OCI-LY7 (cell line): Measurements from ENCODE around the gene PPM1H. TPM values are rescaled to one million over a fixed set of nuclear protein-coding genes. Genes with fewer than 3 reads are reported as not detected.

ENCODE experiments used
- BruUV-seq: library from RNA; stranded (reverse); fragments of 400-500 nt; replicated peaks from 2 replicates; lab custom pipeline; 2021; lab: Mats Ljungman, UMichigan
- CTCF ChIA-PET: fragments of 300-600 bp; sonication (Branson Sonifier 250); formaldehyde crosslinking; loops from one replicate; lab custom pipeline; 2022; ENCODE audit warnings: antibody characterized with exemption; ENCODE audit not compliant: unreplicated experiment; lab: Charles Lee
- POLR2A ChIA-PET: fragments of 300-600 bp; sonication (Branson Sonifier 250); formaldehyde crosslinking; loops from one replicate; lab custom pipeline; 2022; ENCODE audit warnings: antibody characterized with exemption; lab: Charles Lee
- DNase-seq: peaks from one replicate; pipeline ENCODE4 v3.0.0-alpha.2; 2015; ENCODE audit warnings: low spot score
- H2AFZ ChIP-seq: fragments of 200-600 bp; sonication (generic), shearing (Covaris generic); 2 replicates; pipeline ENCODE4 v1.6.1; 2014; ENCODE audit warnings: mild to moderate bottlenecking, antibody characterized with exemption, low read length, moderate library complexity
- H3K27ac ChIP-seq: fragments of 200-600 bp; sonication (generic); 2 replicates; pipeline ENCODE4 v1.5.1; 2014; ENCODE audit warnings: mixed run types, low read depth, mild to moderate bottlenecking, moderate library complexity, low read length, inconsistent platforms; ENCODE audit not compliant: poor library complexity, severe bottlenecking
- H3K36me3 ChIP-seq: fragments of 200-600 bp; sonication (generic); 2 replicates; pipeline ENCODE4 v1.6.1; 2014; ENCODE audit warnings: mild to moderate bottlenecking, antibody characterized with exemption, low read length, moderate library complexity, mixed read lengths; ENCODE audit not compliant: insufficient read depth
- H3K4me1 ChIP-seq: fragments of 200-600 bp; sonication (generic); 2 replicates; pipeline ENCODE4 v1.5.1; 2014; ENCODE audit warnings: mild to moderate bottlenecking, low read length; ENCODE audit not compliant: insufficient read depth, poor library complexity, severe bottlenecking
- H3K4me2 ChIP-seq: fragments of 200-600 bp; sonication (generic); 2 replicates; pipeline ENCODE4 v1.6.1; 2014; ENCODE audit warnings: mild to moderate bottlenecking, low read length
- H3K4me3 ChIP-seq: fragments of 200-600 bp; sonication (generic); 2 replicates; pipeline ENCODE4 v1.5.1; 2014; ENCODE audit warnings: mild to moderate bottlenecking, low read depth, low read length; ENCODE audit not compliant: poor library complexity, severe bottlenecking
- H3K79me2 ChIP-seq: fragments of 200-600 bp; sonication (generic); 2 replicates; pipeline ENCODE4 v1.6.1; 2016; ENCODE audit warnings: low read depth, mild to moderate bottlenecking, low read length, moderate library complexity, mixed read lengths; ENCODE audit not compliant: insufficient read depth
- H3K9me2 ChIP-seq: fragments of 200-600 bp; sonication (generic); 2 replicates; pipeline ENCODE4 v1.6.1; 2016; ENCODE audit warnings: mild to moderate bottlenecking, low read length, mixed read lengths; ENCODE audit not compliant: insufficient read depth
- H3K9me3 ChIP-seq: fragments of 200-600 bp; sonication (generic); 2 replicates; pipeline ENCODE4 v1.6.1; 2014; ENCODE audit warnings: mild to moderate bottlenecking, mixed run types, low read length, mixed read lengths
- H4K20me1 ChIP-seq: fragments of 200-600 bp; sonication (generic); 2 replicates; pipeline ENCODE4 v1.6.1; 2014; ENCODE audit warnings: mild to moderate bottlenecking, antibody characterized with exemption, low read length, moderate library complexity, mixed read lengths; ENCODE audit not compliant: insufficient read depth
- EZH2phosphoT487 ChIP-seq: fragments of 200-600 bp; sonication (generic); IDR thresholded peaks from 2 replicates; pipeline ENCODE4 v1.6.1; 2018; ENCODE audit warnings: low read depth, borderline replicate concordance, mild to moderate bottlenecking, mixed run types, antibody characterized with exemption, low read length, moderate library complexity, mixed read lengths
- intact Hi-C: fragments of 100-400 bp; cut with micrococcal nuclease; formaldehyde crosslinking; loops from one replicate; pipeline ENCODE4 v1.10.0; 2022; ENCODE audit not compliant: unreplicated experiment
- total RNA-seq, 2 experiments: library from RNA; depleted of rRNA in 1 of 2; stranded (reverse); fragments of >200 nt in 1 of 2; shearing (Covaris generic) in 1 of 2; gene quantifications; 2 replicates each; pipeline ENCODE4 v1.2.3, GENCODE V29; 2014 to 2022
- TF ChIP-seq, protein P1 (sequence below): fragments of 200-600 bp; sonication (generic); conservative IDR thresholded peaks from 2 replicates; pipeline ENCODE4 v1.5.1; 2014; ENCODE audit warnings: mild to moderate bottlenecking, antibody characterized with exemption, low read length, moderate library complexity, mixed read lengths

PPM1H gene
- total RNA-seq, 2 experiments from 2014 or later: 2.0 to 3.4 TPM

DNA sequence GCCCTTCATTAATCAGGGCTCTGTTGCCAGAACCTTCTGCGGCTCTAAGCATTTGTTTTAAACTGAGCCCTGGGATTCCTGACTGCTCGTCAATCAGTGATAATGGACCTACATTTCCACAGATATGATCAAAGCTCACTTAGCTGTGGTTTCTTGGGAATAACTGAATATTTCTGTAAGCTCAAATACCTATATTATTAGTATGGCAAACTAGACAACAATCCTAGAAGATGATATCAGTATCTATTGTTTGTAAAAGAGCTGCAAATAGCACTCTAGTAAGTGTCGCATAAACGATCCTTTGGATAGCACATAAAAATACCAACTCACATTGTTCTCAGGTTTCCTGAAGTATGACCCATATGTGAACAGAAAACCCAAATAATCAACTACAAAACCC lies 150.4 kb downstream of the PPM1H start:
- CTCF ChIA-PET: no interaction called here
- no peak overlapping the region for H3K4me3 ChIP-seq
- H3K4me1 ChIP-seq: no peaks in the 10 kb centered on the region
- POLR2A ChIA-PET: interaction anchor here (0.6 to 1.2 kb wide), 2 partner anchors 14 to 55 kb away, joined by 3 to 4 read pairs; no protein-coding TSS in a partner anchor
- H2AFZ ChIP-seq: no peak overlapping the region
- no peaks in the 10 kb centered on the region for H3K9me3 ChIP-seq
- intact Hi-C loops: no loop called here
- H3K9me2 ChIP-seq: no peaks in the 10 kb centered on the region
- no peaks in the 10 kb centered on the region for H3K36me3 ChIP-seq
- no TSS peak for BruUV-seq
- no peak for TF ChIP-seq EZH2phosphoT487
- TF ChIP-seq, protein P1, sequence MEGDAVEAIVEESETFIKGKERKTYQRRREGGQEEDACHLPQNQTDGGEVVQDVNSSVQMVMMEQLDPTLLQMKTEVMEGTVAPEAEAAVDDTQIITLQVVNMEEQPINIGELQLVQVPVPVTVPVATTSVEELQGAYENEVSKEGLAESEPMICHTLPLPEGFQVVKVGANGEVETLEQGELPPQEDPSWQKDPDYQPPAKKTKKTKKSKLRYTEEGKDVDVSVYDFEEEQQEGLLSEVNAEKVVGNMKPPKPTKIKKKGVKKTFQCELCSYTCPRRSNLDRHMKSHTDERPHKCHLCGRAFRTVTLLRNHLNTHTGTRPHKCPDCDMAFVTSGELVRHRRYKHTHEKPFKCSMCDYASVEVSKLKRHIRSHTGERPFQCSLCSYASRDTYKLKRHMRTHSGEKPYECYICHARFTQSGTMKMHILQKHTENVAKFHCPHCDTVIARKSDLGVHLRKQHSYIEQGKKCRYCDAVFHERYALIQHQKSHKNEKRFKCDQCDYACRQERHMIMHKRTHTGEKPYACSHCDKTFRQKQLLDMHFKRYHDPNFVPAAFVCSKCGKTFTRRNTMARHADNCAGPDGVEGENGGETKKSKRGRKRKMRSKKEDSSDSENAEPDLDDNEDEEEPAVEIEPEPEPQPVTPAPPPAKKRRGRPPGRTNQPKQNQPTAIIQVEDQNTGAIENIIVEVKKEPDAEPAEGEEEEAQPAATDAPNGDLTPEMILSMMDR: no peak
- H3K4me2 ChIP-seq: no peak overlapping the region
- H3K79me2 ChIP-seq: no peaks in the 10 kb centered on the region
- H4K20me1 ChIP-seq: no peaks in the 10 kb centered on the region
- DNase-seq: no peak
- no peak overlapping the region for H3K27ac ChIP-seq

DNA sequence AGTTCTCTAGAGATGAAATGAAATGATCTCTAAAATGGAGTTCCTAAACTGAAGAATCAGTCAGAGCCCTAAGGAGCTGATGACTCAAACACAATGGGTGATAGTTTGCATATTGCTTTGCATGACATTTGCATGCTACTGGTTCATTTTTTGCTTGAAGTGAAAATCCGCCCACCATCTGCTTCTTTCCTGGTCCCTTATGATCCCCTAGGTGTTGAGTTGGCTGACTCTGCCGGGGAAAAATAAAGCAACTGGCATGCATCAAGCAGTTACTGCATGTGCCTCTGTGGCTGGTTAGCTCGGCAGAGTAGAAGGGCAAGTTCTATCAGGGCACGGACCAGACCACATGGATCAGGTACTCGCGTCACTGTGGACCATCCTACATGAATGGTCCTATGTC lies 151.1 kb downstream of the PPM1H start:
- CTCF ChIA-PET: no interaction called here
- H2AFZ ChIP-seq: no peak overlapping the region
- H3K79me2 ChIP-seq: no peaks in the 10 kb centered on the region
- no peak overlapping the region for H3K27ac ChIP-seq
- no peak overlapping the region for H3K4me3 ChIP-seq
- TF ChIP-seq EZH2phosphoT487: no peak
- TF ChIP-seq, protein P1: no peak
- H3K4me1 ChIP-seq: no peaks in the 10 kb centered on the region
- no peak overlapping the region for H3K4me2 ChIP-seq
- POLR2A ChIA-PET: interaction anchor here (1.2 kb wide), 1 partner anchor 55 kb away, joined by 3 read pairs; no protein-coding TSS in a partner anchor
- no TSS peak for BruUV-seq
- no peak for DNase-seq
- no peaks in the 10 kb centered on the region for H3K9me3 ChIP-seq
- intact Hi-C loops: no loop called here
- no peaks in the 10 kb centered on the region for H3K36me3 ChIP-seq
- no peaks in the 10 kb centered on the region for H4K20me1 ChIP-seq
- no peaks in the 10 kb centered on the region for H3K9me2 ChIP-seq

DNA sequence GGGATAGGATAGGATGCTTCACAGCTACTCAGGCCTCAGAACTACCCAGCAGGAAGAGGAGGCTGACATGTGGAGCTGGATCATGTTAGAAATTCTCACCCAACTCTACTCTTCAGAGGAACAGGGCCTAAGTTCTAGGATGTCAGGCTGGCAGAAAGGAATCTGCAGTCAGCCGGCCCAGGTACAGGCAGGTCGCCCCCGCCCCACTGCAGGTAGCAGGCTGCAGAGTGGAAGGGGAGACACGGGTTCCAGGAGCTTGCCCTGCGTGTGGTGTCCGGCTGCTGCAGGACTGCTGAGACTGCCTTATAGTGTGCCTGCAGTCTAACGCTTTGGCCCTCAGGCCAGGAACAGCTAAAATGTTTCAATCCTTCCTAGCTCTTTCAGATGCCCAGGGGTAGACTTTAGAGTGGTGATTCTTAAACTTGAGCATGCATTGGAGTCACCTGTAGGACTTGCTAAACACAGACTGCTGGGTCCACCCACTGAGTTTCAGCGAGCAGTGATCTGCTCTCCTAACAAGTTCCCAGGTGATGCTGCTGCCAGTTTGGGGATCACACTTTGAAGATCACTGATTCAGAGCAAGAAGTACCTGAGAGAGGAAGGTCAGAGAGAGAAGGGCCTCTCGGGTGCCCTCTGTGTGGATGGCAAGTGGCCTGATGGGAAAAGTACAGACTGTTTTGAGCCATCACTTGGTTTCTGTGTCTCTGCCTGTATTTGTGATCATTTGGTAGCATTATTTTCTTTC lies 153.6 kb downstream of the PPM1H start:
- H3K79me2 ChIP-seq: no peaks in the 10 kb centered on the region
- no peaks in the 10 kb centered on the region for H3K36me3 ChIP-seq
- POLR2A ChIA-PET: interaction anchor here (0.6 to 2.1 kb wide), 3 partner anchors 12 to 303 kb away, joined by 3 to 6 read pairs (median 6); no protein-coding TSS in a partner anchor
- TF ChIP-seq, protein P1: no peak
- no peaks in the 10 kb centered on the region for H3K4me1 ChIP-seq
- H4K20me1 ChIP-seq: no peaks in the 10 kb centered on the region
- CTCF ChIA-PET: no interaction called here
- intact Hi-C loops: no loop called here
- DNase-seq: no peak
- no peak overlapping the region for H3K4me3 ChIP-seq
- no peaks in the 10 kb centered on the region for H3K9me2 ChIP-seq
- H3K9me3 ChIP-seq: no peaks in the 10 kb centered on the region
- no peak overlapping the region for H3K27ac ChIP-seq
- no TSS peak for BruUV-seq
- no peak overlapping the region for H2AFZ ChIP-seq
- H3K4me2 ChIP-seq: no peak overlapping the region
